ENCODE measurements around the gene ATP5PO. TPM values are rescaled to one million over a fixed set of nuclear protein-coding genes. Genes with fewer than 3 reads are reported as not detected.

ATP5PO gene
- total RNA-seq, 2 experiments from 2014 or later = 208 to 210 TPM

- Mint-ChIP-seq H3K9me3 (no peaks in the 10 kb centered on the region), H3K27ac (no peak overlapping the region), H3K27me3 (peaks cover 9% of the 10 kb centered on the region), H3K4me1 (ENCODE audit: low read depth) (peaks cover 12% of the 10 kb centered on the region), H3K4me3 (no peak overlapping the region), H3K36me3 (peaks cover 19% of the 10 kb centered on the region)
- CTCF ChIA-PET = interaction anchor here (0.5 to 2.1 kb wide), 2 partner anchors 26 to 110 kb away, joined by 3 to 4 read pairs; no protein-coding TSS in a partner anchor
- POLR2A ChIA-PET = no interaction called here
- intact Hi-C loops (cut with micrococcal nuclease) = no loop called here
- DNase-seq = no peak
These were observed 17.0 kb downstream of the ATP5PO start for GRCh38 chr21:33898586-33898985.

- Mint-ChIP-seq H3K4me1 (ENCODE audit: low read depth) (peaks cover 12% of the 10 kb centered on the region), H3K36me3 (peaks cover 10% of the 10 kb centered on the region), H3K4me3 (no peak overlapping the region), H3K9me3 (no peaks in the 10 kb centered on the region), H3K27ac (no peak overlapping the region), H3K27me3 (peaks cover 9% of the 10 kb centered on the region)
- intact Hi-C loops (cut with micrococcal nuclease) = no loop called here
- DNase-seq = no peak
- CTCF ChIA-PET = interaction anchor here (2.1 kb wide), 1 partner anchor 27 kb away, joined by 4 read pairs; no protein-coding TSS in a partner anchor
- POLR2A ChIA-PET = no interaction called here
These were observed 17.9 kb downstream of the ATP5PO start for GRCh38 chr21:33897739-33898138.

- Mint-ChIP-seq H3K4me3 (no peak overlapping the region), H3K36me3 (peaks cover 5% of the 10 kb centered on the region), H3K4me1 (ENCODE audit: low read depth) (peaks cover 12% of the 10 kb centered on the region), H3K27ac (no peak overlapping the region), H3K9me3 (no peaks in the 10 kb centered on the region), H3K27me3 (peaks cover 9% of the 10 kb centered on the region)
- ChIA-PET CTCF (interaction anchor here (0.5 to 0.9 kb wide), 2 partner anchors 69 to 308 kb away, joined by 3 read pairs; partner anchors contain the start of gene DONSON), POLR2A (no interaction called here)
- intact Hi-C loops (cut with micrococcal nuclease) = no loop called here
- DNase-seq = no peak
These were observed 18.5 kb downstream of the ATP5PO start for GRCh38 chr21:33897098-33897497.

GRCh38 chr21:33896691-33897090 is 18.9 kb downstream of the ATP5PO start:
- CTCF ChIA-PET = interaction anchor here (0.5 to 0.9 kb wide), 4 partner anchors 70 to 308 kb away, joined by 3 read pairs; partner anchors contain the start of gene DONSON
- Mint-ChIP-seq H3K36me3 (peaks cover 3% of the 10 kb centered on the region), H3K27me3 (peaks cover 9% of the 10 kb centered on the region), H3K9me3 (no peaks in the 10 kb centered on the region), H3K4me3 (no peak overlapping the region), H3K4me1 (ENCODE audit: low read depth) (peaks cover 12% of the 10 kb centered on the region), H3K27ac (no peak overlapping the region)
- POLR2A ChIA-PET = no interaction called here
- no peak for DNase-seq
- intact Hi-C loops (cut with micrococcal nuclease) = no loop called here

GRCh38 chr21:33895356-33895755 is 20.2 kb downstream of the ATP5PO start:
- peaks cover 12% of the 10 kb centered on the region for H3K4me1 Mint-ChIP-seq (ENCODE audit: low read depth)
- H3K36me3 Mint-ChIP-seq = no peaks in the 10 kb centered on the region
- H3K27ac Mint-ChIP-seq = no peak overlapping the region
- H3K9me3 Mint-ChIP-seq = no peaks in the 10 kb centered on the region
- ChIA-PET POLR2A (no interaction called here), CTCF (interaction anchor here (0.8 kb wide), 1 partner anchor 228 kb away, joined by 3 read pairs; no protein-coding TSS in a partner anchor)
- no peak for DNase-seq
- H3K27me3 Mint-ChIP-seq = peaks cover 9% of the 10 kb centered on the region
- no peak overlapping the region for H3K4me3 Mint-ChIP-seq
- intact Hi-C loops (cut with micrococcal nuclease) = no loop called here

- Mint-ChIP-seq H3K4me3 (no peak overlapping the region), H3K27ac (no peak overlapping the region), H3K36me3 (no peaks in the 10 kb centered on the region), H3K4me1 (ENCODE audit: low read depth) (peaks cover 12% of the 10 kb centered on the region), H3K27me3 (peaks cover 9% of the 10 kb centered on the region), H3K9me3 (no peaks in the 10 kb centered on the region)
- intact Hi-C loops (cut with micrococcal nuclease) = no loop called here
- POLR2A ChIA-PET = no interaction called here
- CTCF ChIA-PET = interaction anchor here (0.7 to 0.8 kb wide), 2 partner anchors 228 to 453 kb away, joined by 3 read pairs; no protein-coding TSS in a partner anchor
- DNase-seq = peak; percentile 78
These were observed 20.8 kb downstream of the ATP5PO start for GRCh38 chr21:33894736-33895288.

- ChIA-PET CTCF (interaction anchor here (0.7 to 1.2 kb wide), 2 partner anchors 15 to 454 kb away, joined by 3 read pairs; no protein-coding TSS in a partner anchor), POLR2A (no interaction called here)
- peaks cover 12% of the 10 kb centered on the region for H3K4me1 Mint-ChIP-seq (ENCODE audit: low read depth)
- H3K27ac Mint-ChIP-seq = no peak overlapping the region
- no peaks in the 10 kb centered on the region for H3K9me3 Mint-ChIP-seq
- no peak overlapping the region for H3K4me3 Mint-ChIP-seq
- peaks cover 9% of the 10 kb centered on the region for H3K27me3 Mint-ChIP-seq
- intact Hi-C loops (cut with micrococcal nuclease) = no loop called here
- H3K36me3 Mint-ChIP-seq = no peaks in the 10 kb centered on the region
- DNase-seq = no peak
These were observed 21.7 kb downstream of the ATP5PO start for GRCh38 chr21:33893917-33894316.

- Mint-ChIP-seq H3K4me3 (no peak overlapping the region), H3K4me1 (ENCODE audit: low read depth) (peaks cover 12% of the 10 kb centered on the region), H3K9me3 (no peaks in the 10 kb centered on the region), H3K36me3 (no peaks in the 10 kb centered on the region), H3K27ac (no peak overlapping the region), H3K27me3 (peaks cover 9% of the 10 kb centered on the region)
- DNase-seq = no peak
- intact Hi-C loops (cut with micrococcal nuclease) = no loop called here
- CTCF ChIA-PET = interaction anchor here (1.2 kb wide), 2 partner anchors 16 to 455 kb away, joined by 3 to 4 read pairs; no protein-coding TSS in a partner anchor
- POLR2A ChIA-PET = no interaction called here
These were observed 22.8 kb downstream of the ATP5PO start for GRCh38 chr21:33892853-33893252.

- Mint-ChIP-seq H3K27me3 (peaks cover 4% of the 10 kb centered on the region), H3K9me3 (no peaks in the 10 kb centered on the region), H3K4me3 (no peak overlapping the region), H3K27ac (no peak overlapping the region), H3K4me1 (ENCODE audit: low read depth) (peaks cover 7% of the 10 kb centered on the region), H3K36me3 (no peaks in the 10 kb centered on the region)
- intact Hi-C loops (cut with micrococcal nuclease) = no loop called here
- DNase-seq = no peak
- ChIA-PET POLR2A (no interaction called here), CTCF (no interaction called here)
These were observed 25.4 kb downstream of the ATP5PO start for GRCh38 chr21:33890187-33890586.

- ChIA-PET CTCF (no interaction called here), POLR2A (no interaction called here)
- intact Hi-C loops (cut with micrococcal nuclease) = no loop called here
- no peaks in the 10 kb centered on the region for H3K9me3 Mint-ChIP-seq
- DNase-seq = no peak
- H3K27me3 Mint-ChIP-seq = peaks cover 3% of the 10 kb centered on the region
- no peak overlapping the region for H3K27ac Mint-ChIP-seq
- H3K36me3 Mint-ChIP-seq = no peaks in the 10 kb centered on the region
- H3K4me3 Mint-ChIP-seq = no peak overlapping the region
- H3K4me1 Mint-ChIP-seq (ENCODE audit: low read depth) = no peaks in the 10 kb centered on the region
These were observed 29.3 kb downstream of the ATP5PO start for GRCh38 chr21:33886321-33886720.

GRCh38 chr21:33885172-33885514 is 30.5 kb downstream of the ATP5PO start:
- DNase-seq = no peak
- H3K9me3 Mint-ChIP-seq = no peaks in the 10 kb centered on the region
- H3K4me3 Mint-ChIP-seq = no peak overlapping the region
- no peak overlapping the region for H3K27ac Mint-ChIP-seq
- H3K27me3 Mint-ChIP-seq = peaks cover 3% of the 10 kb centered on the region
- CTCF ChIA-PET = no interaction called here
- intact Hi-C loops (cut with micrococcal nuclease) = no loop called here
- H3K4me1 Mint-ChIP-seq (ENCODE audit: low read depth) = no peaks in the 10 kb centered on the region
- POLR2A ChIA-PET = no interaction called here
- no peaks in the 10 kb centered on the region for H3K36me3 Mint-ChIP-seq

- no peaks in the 10 kb centered on the region for H3K9me3 Mint-ChIP-seq
- POLR2A ChIA-PET = no interaction called here
- H3K4me3 Mint-ChIP-seq = no peak overlapping the region
- no peak for DNase-seq
- intact Hi-C loops (cut with micrococcal nuclease) = no loop called here
- CTCF ChIA-PET = no interaction called here
- H3K36me3 Mint-ChIP-seq = no peaks in the 10 kb centered on the region
- peaks cover 3% of the 10 kb centered on the region for H3K27me3 Mint-ChIP-seq
- no peaks in the 10 kb centered on the region for H3K4me1 Mint-ChIP-seq (ENCODE audit: low read depth)
- H3K27ac Mint-ChIP-seq = no peak overlapping the region
These were observed 31.0 kb downstream of the ATP5PO start for GRCh38 chr21:33884376-33885171.

- H3K4me1 Mint-ChIP-seq (ENCODE audit: low read depth) = no peaks in the 10 kb centered on the region
- POLR2A ChIA-PET = no interaction called here
These were observed 32.5 kb downstream of the ATP5PO start for GRCh38 chr21:33883118-33883517.

More at GRCh38 chr21:33883118-33883517, 32.5 kb downstream of the ATP5PO start:
- Mint-ChIP-seq H3K36me3 (no peaks in the 10 kb centered on the region), H3K4me3 (no peak overlapping the region), H3K27me3 (peaks cover 3% of the 10 kb centered on the region), H3K9me3 (no peaks in the 10 kb centered on the region), H3K27ac (no peak overlapping the region)
- DNase-seq = no peak
- intact Hi-C loops (cut with micrococcal nuclease) = no loop called here
- CTCF ChIA-PET = no interaction called here

All from activated CD4-positive, alpha-beta memory T cell treated with anti-CD3 and anti-CD28 coated beads for 36 hours (primary cell).